Fibroblast of lung (primary cell): ENCODE results near the gene AADACL2. TPM values are rescaled to one million over a fixed set of nuclear protein-coding genes. Genes with fewer than 3 reads are reported as not detected.

ENCODE experiments used
- DNase-seq, 2 donors: peaks; one replicate each; pipeline versions ENCODE4 v3.0.0 to v3.0.0-alpha.2; 2010; ENCODE audit warnings: low read depth in 2 of 2
- H2AFZ ChIP-seq: 2 replicates; pipeline ENCODE4 v1.5.1; 2012; ENCODE audit warnings: low read length, control low read depth, inconsistent platforms
- H3K27ac ChIP-seq: 2 replicates; pipeline ENCODE4 v1.5.1; 2011; ENCODE audit warnings: low read length, control low read depth; ENCODE audit not compliant: insufficient read depth
- H3K27me3 ChIP-seq: 2 replicates; pipeline ENCODE4 v1.5.1; 2011; ENCODE audit warnings: mild to moderate bottlenecking, low read length; ENCODE audit not compliant: control insufficient read depth, insufficient read depth
- H3K36me3 ChIP-seq: 2 replicates; pipeline ENCODE4 v1.5.1; 2011; ENCODE audit warnings: low read length; ENCODE audit not compliant: control insufficient read depth, insufficient read depth
- H3K4me1 ChIP-seq: 2 replicates; pipeline ENCODE4 v1.5.1; 2011; ENCODE audit warnings: low read length; ENCODE audit not compliant: control insufficient read depth, insufficient read depth; ENCODE audit errors: extremely low read depth
- H3K4me2 ChIP-seq: 2 replicates; pipeline ENCODE4 v1.5.1; 2011; ENCODE audit warnings: low read length, control low read depth; ENCODE audit not compliant: insufficient read depth; ENCODE audit errors: extremely low read depth
- H3K4me3 ChIP-seq, 4 experiments: fragments of 200-600 bp in 1 of 4; sonication (generic) in 1 of 4; replicated peaks in 1 of 4; 2 replicates each; pipeline ENCODE4 v1.5.1; 2011 to 2016; ENCODE audit warnings: low read length in 4 of 4, low read depth in 3 of 4, mild to moderate bottlenecking in 3 of 4, control low read depth in 2 of 4, inconsistent platforms in 1 of 4, mixed read lengths in 1 of 4; ENCODE audit not compliant: insufficient read depth in 1 of 4; ENCODE audit errors: control extremely low read depth in 1 of 4
- H3K79me2 ChIP-seq: 2 replicates; pipeline ENCODE4 v1.5.1; 2012; ENCODE audit warnings: mild to moderate bottlenecking, low read length, inconsistent platforms; ENCODE audit not compliant: control insufficient read depth, insufficient read depth
- H3K9ac ChIP-seq: 2 replicates; pipeline ENCODE4 v1.5.1; 2011; ENCODE audit warnings: mild to moderate bottlenecking, low read length, control low read depth; ENCODE audit not compliant: insufficient read depth
- H3K9me3 ChIP-seq: 2 replicates; pipeline ENCODE4 v1.5.1; 2012; ENCODE audit warnings: low read depth, low read length; ENCODE audit not compliant: control insufficient read depth, insufficient read depth
- H4K20me1 ChIP-seq: 2 replicates; pipeline ENCODE4 v1.5.1; 2011; ENCODE audit warnings: low read length; ENCODE audit not compliant: control insufficient read depth, insufficient read depth; ENCODE audit errors: extremely low read depth
- CTCF ChIP-seq, 2 donors: IDR thresholded peaks in 1 of 2; conservative IDR thresholded peaks in 1 of 2; 1 replicate in 1 of 2; 2 replicates in 1 of 2; pipeline ENCODE4 v1.5.1; 2011 to 2012; ENCODE audit warnings: low read length in 2 of 2, control low read depth in 1 of 2, inconsistent platforms in 1 of 2, low read depth in 1 of 2, mild to moderate bottlenecking in 1 of 2
- EZH2 ChIP-seq: IDR thresholded peaks from 2 replicates; pipeline ENCODE4 v1.5.1; 2012; ENCODE audit warnings: low read length, control low read depth, mild to moderate bottlenecking; ENCODE audit errors: missing control alignments
- polyA plus RNA-seq, 2 donors: library from polyadenylated mRNA; depleted of rRNA in 1 of 2; stranded (reverse) in 1 of 2; unstranded in 1 of 2; fragments of >200 nt; gene quantifications; 2 replicates each; pipeline ENCODE4 v1.2.1, GENCODE V29; 2011 to 2012; ENCODE audit warnings: missing spikeins in 1 of 2
- total RNA-seq: library from RNA; depleted of rRNA; stranded (reverse); fragments of >200 nt; gene quantifications from 2 replicates; pipeline ENCODE4 v1.2.1, GENCODE V29; 2014

Gene AADACL2
- total and polyA plus RNA-seq, 2 donors (not counting 1 experiment from before 2014, with no cell fraction given): not detected

GRCh38 chr3:151792411-151792810, 58.7 kb downstream of the AADACL2 start:
- no peak for DNase-seq
- TF ChIP-seq CTCF (conservative IDR thresholded peaks at IDR 0.05 in 1 of 2, IDR thresholded peaks at IDR 0.05 in 1 of 2; ENCODE audit: low read depth in 1 of 2, low read length in 2 of 2) (no peak), EZH2 (no peak)
- Histone ChIP-seq H3K27ac (no peak overlapping the region), H3K9me3 (no peaks in the 10 kb centered on the region), H4K20me1 (no peaks in the 10 kb centered on the region), H3K36me3 (no peaks in the 10 kb centered on the region), H2AFZ (no peak overlapping the region), H3K79me2 (no peaks in the 10 kb centered on the region), H3K27me3 (no peaks in the 10 kb centered on the region), H3K9ac (no peak overlapping the region), H3K4me3 (no peak overlapping the region), H3K4me1 (no peaks in the 10 kb centered on the region), H3K4me2 (no peak overlapping the region)

- Histone ChIP-seq H3K9ac (no peak overlapping the region), H3K79me2 (no peaks in the 10 kb centered on the region), H2AFZ (no peak overlapping the region), H3K4me1 (no peaks in the 10 kb centered on the region), H3K4me3 (no peak overlapping the region), H3K4me2 (no peak overlapping the region), H3K9me3 (no peaks in the 10 kb centered on the region), H3K36me3 (no peaks in the 10 kb centered on the region), H3K27me3 (no peaks in the 10 kb centered on the region), H4K20me1 (no peaks in the 10 kb centered on the region), H3K27ac (no peak overlapping the region)
- no peak for DNase-seq
- TF ChIP-seq EZH2 (no peak), CTCF (conservative IDR thresholded peaks at IDR 0.05 in 1 of 2, IDR thresholded peaks at IDR 0.05 in 1 of 2; ENCODE audit: low read depth in 1 of 2, low read length in 2 of 2) (no peak)
These were observed 59.9 kb downstream of the AADACL2 start for GRCh38 chr3:151793636-151794035.

GRCh38 chr3:151794080-151794479, 60.4 kb downstream of the AADACL2 start:
- TF ChIP-seq EZH2 (no peak), CTCF (conservative IDR thresholded peaks at IDR 0.05 in 1 of 2, IDR thresholded peaks at IDR 0.05 in 1 of 2; ENCODE audit: low read depth in 1 of 2, low read length in 2 of 2) (no peak)
- H3K4me2 ChIP-seq: no peak overlapping the region

More at GRCh38 chr3:151794080-151794479, 60.4 kb downstream of the AADACL2 start:
- Histone ChIP-seq H2AFZ (no peak overlapping the region), H3K4me3 (no peak overlapping the region), H3K4me1 (no peaks in the 10 kb centered on the region), H3K9ac (no peak overlapping the region), H3K79me2 (no peaks in the 10 kb centered on the region), H3K27me3 (no peaks in the 10 kb centered on the region), H3K27ac (no peak overlapping the region), H4K20me1 (no peaks in the 10 kb centered on the region), H3K9me3 (no peaks in the 10 kb centered on the region), H3K36me3 (no peaks in the 10 kb centered on the region)
- DNase-seq: no peak
